SW 1271 (cell line): ENCODE measurements around the gene CBX1.
"Not testable (repeated sequence)": the region's sequence is repeated elsewhere in the genome, so short reads cannot be mapped to it uniquely, and the experiment has no call there.

Source experiments
- DNase-seq, 2 experiments: peaks; one replicate each; lab custom pipeline; 2025; lab: John Stamatoyannopoulos, UW

CBX1 gene

DNA sequence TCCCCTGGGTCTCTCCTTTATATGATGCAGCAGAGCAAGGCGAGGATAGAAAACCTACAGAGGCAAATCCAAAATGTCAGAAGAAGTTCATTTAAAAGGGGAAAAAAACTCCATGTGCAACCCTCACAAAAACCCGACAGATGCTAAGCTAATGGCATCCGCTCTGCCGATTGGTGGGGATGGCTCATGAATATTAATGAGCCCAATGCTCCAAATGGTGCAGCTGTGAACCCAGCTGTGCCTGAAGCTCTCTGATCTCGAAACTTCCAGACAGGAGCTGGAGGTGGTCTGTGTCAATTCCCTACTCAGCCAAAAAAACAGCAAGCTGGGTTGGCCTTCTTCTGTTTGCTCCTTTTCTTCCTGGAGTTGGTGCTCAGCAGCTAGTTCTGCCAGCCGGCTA is 21.8 kb upstream of the CBX1 start:
- DNase-seq: no peak

DNA sequence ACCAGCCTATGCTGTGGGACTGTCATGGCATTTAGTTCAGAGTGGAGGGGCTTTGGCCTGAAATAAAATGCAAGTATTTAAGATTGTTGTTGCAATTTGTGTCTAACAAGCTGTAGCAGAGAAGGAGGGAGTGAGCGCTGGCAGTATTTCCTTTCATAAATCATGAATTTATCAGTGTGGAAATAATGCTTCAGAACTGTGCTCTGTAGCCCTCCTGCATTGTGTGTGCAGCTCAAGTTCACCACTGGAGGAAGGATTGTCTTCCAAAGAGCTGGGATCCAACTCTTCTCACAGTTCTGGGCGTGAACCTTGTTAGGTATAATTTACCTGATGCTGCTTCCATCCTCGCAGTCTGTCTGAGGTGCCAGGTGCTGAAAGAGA is 21.4 kb upstream of the CBX1 start:
- DNase-seq: no peak

GRCh38 chr17:48121923-48122664 is 20.8 kb upstream of the CBX1 start:
- no peak for DNase-seq

DNA sequence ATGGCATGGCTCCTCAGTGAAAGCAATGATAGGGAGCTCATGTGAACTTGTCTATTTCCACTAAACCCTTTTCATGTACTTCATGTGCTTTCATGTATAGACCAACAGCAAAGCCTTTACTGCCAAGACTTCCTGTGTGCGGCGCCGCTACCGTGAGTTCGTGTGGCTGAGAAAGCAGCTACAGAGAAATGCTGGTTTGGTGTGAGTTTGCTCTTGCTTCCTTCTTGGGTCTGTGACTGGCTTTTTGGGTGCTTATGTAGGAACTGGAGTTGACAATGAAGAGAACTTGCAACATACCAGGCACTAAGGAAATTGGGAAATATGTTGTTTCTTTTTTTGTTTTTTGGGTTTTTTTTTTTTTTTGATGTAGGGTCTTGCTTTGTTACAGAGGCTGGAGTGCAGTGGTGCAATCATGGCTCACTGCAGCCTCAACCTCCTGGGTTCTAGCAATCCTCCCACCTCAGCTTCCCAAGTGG is 12.0 kb upstream of the CBX1 start:
- no peak for DNase-seq

DNA sequence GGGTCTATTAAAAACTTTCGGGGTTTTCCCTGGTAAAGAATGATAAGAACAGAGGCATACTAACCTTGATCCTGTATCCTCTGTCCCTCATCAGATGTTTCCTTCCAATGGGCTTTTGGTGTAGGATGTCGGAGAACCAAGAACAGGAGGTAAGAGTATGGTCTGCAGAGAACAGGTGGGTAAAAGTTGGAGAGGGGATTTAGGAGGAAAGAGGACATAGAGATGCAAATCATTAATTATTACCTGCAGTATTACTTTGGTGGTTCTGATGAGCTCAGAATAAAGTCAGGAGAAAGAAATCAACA is 10.6 kb upstream of the CBX1 start:
- no peak for DNase-seq

GRCh38 chr17:48110761-48111160 is 9.5 kb upstream of the CBX1 start:
- DNase-seq: no peak

GRCh38 chr17:48107137-48108055 is 6.1 kb upstream of the CBX1 start, which contains the start of gene SNX11:
Gene SNX11 (plus strand): TSS chr17:48107766. CDS start chr17:48112044, 4,278 bp downstream.
- peak; percentile 76 to 84 for DNase-seq

DNA sequence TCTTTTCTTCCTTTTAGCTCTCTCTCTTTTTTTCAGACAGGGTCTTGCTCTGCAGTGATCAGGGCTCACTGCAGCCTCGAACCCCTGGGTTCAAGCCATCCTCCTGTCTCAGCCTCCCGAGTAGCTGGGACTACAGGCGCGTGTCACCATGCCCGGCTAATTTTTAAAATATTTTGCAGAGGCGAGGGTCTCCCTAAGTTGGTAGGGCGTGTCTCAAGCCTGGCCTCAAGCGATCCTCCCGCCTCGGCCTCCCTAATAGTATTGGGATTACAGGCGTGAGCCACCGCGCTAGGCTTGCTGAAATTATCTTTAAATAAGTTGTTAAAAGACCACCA is 5.5 kb upstream of the CBX1 start:
- DNase-seq: no peak

- no peak for DNase-seq
These were observed 3.2 kb upstream of the CBX1 start for GRCh38 chr17:48104440-48104839.

GRCh38 chr17:48102798-48103715 is 1.8 kb upstream of the CBX1 start:
- DNase-seq: no peak

- DNase-seq: no peak
These were observed 919 bp upstream of the CBX1 start for GRCh38 chr17:48102043-48102750.

DNA sequence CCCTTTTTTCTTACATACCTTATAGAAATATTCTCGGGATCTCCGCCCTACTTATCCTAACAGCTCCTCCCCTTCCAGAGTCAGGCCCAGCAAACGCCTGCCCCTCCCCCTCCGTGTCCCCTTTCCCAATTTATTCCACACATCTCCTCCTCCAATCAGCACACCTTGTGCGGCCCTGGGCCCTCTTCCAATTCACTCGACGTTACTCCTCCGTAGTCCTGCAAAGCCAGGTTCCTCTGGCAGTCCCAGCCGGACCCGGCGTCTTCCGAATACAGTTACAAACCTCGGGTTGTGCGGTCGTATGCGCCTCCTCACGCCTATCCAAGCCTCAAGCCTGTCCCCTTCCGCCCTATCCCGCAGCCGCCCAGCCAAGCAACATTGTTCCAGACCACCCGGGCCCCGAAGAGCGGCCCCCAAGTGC is 677 bp downstream of the CBX1 start:
- peak; percentile 12 to 72 for DNase-seq

- DNase-seq: no peak
These were observed 1.1 kb downstream of the CBX1 start for GRCh38 chr17:48100160-48100559.

DNA sequence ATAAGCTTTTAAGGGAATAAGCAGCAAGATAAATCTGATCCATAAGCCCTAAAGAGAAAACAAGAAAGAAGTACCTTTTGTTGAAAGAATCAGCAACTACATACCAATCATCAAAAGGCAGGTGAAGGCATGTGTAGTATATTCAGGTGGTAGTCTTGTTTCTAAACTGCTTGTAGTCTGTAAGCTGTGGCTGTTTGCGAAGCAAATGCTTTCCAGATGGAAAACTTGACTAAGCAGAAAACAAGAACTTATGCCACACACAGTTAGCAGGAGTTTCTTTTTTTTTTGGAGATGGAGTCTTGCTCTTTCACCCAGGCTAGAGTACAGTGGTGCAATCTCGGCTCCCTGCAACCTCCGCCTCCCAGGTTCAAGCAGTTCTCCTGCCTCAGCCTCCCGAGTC is 5.7 kb downstream of the CBX1 start:
- DNase-seq: no peak

- no peak for DNase-seq
These were observed 7.8 kb downstream of the CBX1 start for GRCh38 chr17:48093341-48094045.

DNA sequence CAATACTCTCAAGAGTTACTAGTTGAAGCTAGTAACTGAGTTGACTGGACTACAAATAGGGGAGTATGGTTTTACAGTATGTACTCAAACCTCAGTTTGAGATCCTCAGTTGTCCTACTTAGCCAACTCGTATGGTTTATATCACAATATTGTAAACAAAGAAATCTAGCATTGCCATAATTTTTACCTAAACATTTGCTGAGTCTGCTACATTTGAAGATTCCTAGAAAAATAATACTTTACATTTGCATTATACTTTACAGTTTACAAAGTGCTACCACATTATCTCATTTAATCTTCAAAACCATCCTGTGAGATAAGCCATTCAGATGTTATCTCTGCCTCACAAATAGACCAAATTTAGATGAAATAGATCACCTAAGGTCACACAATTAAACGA is 16.3 kb downstream of the CBX1 start:
- DNase-seq: no peak

DNA sequence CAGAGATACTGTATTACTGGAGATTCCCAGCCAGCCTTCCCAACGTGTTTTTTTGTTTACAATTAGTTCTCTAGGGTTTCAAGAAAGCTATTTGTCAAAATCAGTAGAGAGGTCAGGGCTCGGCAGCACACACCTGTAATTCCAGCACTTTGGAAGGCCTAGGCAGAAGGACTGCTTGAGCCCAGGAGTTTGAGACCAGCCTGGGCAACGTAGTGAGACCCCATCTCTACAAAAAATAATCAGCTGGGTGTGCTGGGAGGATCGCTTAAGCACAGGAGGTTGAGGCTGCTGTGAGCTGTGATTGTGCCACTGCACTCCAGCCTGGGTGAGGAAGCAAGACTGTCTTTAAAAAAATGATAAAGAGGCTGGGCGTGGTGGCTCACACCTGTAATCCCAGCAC is 19.4 kb downstream of the CBX1 start:
- DNase-seq: no peak

GRCh38 chr17:48077152-48077551 is 24.1 kb downstream of the CBX1 start:
- DNase-seq: not testable (repeated sequence)

DNA sequence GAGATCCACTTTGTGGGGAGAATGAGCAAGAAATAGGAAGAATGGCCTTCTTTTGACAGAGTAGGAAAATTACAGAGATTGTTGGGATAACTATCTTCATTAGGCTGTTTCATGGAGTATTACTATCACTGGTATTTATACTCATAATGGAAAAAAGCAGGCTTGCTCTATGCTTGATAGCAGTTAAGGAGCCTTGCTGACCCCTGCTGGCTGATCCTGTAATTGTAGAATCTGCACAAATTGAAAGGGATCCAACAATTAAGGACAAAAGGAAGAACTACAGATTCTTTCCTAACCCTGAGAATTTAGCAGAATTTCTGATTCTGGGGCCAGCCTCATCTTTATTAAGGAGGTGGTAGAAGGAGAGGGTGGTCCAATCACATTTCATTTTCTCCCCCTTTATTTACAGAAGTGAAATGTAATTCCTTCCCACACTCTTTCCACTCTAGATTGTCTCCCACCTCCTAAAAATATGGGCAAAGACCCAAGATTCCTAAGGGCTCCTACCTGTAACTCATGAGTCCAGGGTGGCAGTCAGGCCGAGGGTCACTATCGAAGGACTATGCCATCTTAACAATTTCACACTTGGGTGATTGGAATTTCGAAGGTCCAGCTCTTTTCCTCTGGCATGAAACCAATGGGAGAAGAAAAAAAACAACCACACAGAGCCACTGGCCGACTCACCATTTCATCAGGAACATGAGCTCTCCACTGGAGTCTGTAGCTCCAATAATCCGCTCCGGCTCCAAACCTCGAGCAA is 26.8 kb downstream of the CBX1 start:
- DNase-seq: peak in 1 of 2 experiments; percentile 35

- not testable (repeated sequence) for DNase-seq
These were observed 27.6 kb downstream of the CBX1 start for GRCh38 chr17:48073566-48074094.
